Stimulated activated CD4-positive, alpha-beta T cell treated with anti-CD3 and anti-CD28 coated beads, TNF-alpha, amount 100 ng/mL, for 48 hours (primary cell): ENCODE measurements around the gene DPRX.
"Not testable (repeated sequence)": the region's sequence is repeated elsewhere in the genome, so short reads cannot be mapped to it uniquely, and the experiment has no call there.

ENCODE experiments used
- DNase-seq, 3 donors: peaks; one replicate each; pipeline ENCODE4 v3.0.0-alpha.2; 2020; ENCODE audit warnings: low read depth in 3 of 3

Gene DPRX

DNA sequence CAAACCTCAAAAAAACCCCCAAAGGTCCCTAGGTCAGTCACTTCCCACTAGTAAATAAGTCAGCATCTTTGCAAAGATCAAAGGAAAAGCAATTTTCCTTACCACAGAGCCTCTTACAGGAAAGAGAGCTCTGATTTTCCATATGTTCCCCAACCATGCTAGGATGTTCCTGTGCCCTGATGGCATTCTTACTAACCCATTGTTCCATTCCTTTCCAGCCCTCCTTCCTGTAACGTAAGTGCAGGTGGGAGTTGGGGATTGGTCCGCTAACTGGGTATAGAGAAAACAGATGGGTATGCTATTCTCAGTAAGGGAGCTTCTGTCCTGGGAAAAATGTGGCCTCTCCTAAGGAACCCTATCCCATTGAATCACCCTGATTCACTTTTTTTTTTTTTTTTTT lies 14.3 kb downstream of the DPRX start:
- DNase-seq, result no peak

DNA sequence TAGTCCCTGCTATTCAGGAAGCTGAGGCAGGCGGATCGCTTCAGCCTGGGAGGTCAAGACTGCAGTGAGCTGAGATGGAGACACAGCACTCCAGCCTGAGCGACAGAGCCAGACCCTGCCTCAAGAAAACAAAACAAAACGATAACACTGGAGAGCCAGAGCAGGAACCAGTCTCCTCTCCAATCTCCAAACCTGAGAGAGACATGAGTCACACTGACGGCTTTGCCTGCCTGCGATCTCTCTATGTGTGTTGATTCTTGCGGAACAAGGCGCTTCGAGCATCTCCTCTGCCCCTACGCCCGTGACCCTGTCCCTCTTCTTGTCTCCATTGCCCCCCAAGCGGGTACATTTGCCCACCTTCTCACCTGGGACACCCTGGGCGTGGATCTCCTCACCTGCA lies 15.6 kb downstream of the DPRX start:
- DNase-seq, result no peak

DNA sequence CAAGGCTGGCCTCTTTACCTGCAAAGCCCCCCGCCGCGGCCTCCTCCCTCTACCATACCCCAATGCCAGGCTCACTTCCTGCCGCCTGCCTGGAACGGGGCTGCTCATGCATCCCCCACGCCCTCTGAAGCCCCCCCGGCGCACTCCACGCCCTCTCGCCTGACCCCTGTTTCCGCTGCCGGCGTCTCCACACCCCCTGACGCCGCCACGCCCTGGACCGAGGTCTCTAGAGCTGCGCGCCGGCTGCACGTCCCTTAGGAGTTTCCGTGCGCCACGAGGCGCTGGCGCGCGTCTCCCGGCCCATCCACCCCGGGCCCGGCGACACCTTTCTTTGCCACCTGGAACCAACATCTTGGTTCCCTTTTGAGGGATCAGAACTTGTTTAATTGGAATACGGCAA lies 16.0 kb downstream of the DPRX start:
- DNase-seq, result no peak

DNA sequence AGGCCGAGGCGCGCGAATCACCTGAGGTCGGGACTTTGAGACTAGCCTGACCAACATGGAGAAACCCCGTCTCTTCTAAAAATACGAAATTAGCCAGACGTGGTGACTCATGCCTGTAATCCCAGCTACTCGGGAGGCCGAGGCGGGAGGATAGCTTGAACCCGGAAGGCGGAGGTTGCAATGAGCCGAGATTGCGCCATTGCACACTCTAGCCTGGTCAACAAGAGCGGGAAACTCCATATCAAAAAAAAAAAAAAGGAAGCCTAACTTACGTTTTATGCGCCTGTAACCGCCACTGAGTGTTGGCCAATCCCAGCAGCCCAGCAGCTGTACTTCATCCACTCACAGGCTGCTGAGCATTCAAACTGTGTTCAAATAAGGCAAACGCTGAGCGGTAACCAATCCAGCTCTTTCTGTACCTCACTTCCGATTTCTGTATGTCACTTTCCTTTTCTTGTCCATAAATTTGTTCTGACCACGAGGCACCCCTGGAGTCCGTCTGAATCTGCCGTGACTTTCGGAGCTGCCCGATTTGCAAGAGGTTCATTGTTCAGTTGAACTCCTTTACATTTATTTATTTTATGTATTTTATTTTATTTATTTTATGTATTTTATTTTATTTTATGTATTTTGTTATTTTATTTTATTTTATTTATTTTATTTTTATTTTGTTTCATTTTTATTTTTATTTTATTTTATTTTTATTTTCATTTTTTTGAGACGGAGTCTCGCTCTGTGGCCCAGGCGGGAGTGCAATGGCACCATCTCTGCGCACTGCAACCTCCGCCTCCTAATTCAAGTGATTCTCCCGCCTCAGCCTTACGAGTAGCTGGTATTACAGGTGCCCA lies 18.2 kb downstream of the DPRX start:
- no peak for DNase-seq

DNA sequence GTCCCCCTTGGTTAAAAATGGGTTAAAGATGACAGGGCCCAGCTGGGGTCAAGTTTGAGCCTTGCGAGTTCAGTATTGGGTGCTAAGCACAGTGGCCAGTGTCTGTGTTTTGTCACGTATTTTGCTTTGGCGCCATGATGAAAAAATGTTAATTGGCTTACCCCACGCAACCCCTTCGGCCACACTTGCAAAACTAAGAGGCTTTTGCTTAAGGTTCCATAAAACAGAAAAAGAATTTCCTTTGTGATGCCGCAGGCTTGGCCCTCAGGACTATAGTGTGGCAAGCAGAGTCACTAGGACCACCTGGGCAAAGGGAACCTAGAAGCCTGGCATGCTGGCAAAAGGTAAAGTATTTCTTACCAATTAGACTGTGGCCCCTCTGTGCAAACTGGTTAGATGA lies 20.7 kb downstream of the DPRX start:
- DNase-seq, result no peak

DNA sequence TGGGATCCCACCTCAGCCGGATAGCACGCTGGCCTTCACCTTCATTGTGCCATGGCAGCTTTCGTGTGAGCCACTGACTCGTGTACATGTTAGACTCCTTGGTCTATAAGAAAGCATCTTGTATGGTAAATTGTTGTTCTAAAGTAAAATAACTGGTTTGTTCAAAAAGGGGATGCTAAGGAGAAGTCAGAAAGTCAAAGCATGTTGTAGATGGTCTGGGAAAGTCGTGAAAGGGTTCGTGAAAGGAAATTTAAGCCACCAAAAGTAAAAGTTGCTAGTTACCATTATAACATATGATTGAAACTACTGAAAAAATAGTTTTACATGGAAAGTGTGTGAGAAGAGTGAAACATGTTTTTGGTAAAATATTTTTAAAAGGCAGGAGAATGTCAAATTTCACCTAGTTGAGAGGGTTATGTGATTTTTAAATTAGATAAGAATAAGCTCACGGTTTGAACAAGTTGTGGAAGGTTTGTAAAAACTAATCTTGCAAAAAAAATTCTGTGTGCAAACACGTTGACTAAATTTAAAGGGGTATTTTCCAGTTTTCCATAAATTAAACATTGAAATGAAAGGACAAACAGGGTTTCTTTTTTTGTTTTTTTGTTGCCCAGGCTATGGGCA lies 23.4 kb downstream of the DPRX start:
- no peak for DNase-seq

DNA sequence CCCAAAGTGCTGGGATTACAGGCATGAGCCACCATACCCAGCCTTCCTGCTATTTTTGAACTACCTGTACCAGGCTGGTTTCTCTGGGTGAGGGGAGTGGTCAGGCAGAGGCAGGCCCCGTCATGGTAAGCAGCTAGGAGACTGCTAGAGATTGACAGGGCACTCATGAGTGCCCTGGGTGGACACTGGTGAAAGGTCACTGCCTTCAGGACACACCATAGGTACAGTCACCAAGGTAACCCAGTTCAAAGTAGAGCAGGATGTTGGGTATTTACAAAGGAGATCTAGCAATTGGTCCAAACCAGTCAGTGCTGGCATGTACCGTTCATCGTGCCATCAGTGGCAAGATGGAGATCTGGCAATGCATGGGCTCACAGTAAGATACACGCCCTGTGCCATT lies 25.5 kb downstream of the DPRX start:
- DNase-seq, result no peak

DNA sequence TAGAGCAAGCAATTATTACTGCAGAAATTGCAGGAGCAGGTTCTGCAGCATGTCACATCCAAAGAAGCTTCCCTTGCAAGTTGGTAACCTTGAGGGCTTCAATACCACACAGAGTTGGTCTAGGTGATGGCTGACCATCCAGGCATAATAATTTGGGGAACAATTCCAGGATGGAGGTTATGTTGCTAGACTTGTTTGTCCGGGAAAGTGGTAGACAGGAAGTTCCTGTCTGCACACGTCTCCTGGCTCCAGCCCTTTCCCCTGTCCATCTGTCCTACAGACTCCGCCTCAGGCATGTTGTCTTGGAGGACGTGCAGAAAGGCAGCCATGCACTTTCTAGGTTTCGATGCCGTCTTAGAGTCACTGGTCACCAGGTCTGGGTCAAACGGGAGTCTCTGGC lies 26.0 kb downstream of the DPRX start:
- no peak for DNase-seq

DNA sequence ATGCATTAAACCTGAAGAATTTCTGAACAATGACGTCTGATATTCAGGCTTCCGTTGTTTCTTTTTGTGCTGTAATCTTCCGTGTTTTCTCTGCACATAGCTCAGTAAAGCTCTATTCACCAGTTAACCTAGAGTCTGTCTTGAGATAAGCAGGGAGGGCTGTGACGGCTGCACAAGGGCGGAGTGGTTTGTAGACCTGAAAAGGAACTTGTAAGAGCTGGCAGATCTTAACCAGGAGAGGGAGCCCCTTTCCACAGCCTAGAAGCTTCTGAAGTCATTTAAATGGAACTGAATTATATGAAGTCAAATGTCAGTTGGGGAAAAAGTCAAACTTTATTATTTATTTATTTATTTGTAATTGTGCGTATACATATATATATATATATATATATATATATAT lies 27.5 kb downstream of the DPRX start:
- no peak for DNase-seq

DNA sequence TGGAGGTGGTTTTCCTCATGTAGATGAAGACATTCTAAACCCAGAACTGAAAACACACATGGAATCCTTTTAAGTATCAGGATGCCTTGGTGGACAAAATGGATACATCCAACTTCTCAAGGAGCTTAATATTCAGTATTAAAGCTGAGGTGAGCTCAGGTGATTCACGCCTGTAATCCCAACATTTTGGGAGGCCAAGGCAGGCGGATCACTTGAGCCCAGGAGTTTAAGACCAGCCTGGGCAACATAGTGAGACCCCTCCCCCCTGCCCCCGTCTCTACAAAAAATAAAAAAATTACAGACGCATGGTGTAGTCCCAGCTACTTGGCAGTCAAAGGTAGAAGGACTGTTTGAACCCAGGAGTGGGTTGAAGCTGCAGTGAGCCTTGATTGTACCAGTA lies 28.8 kb downstream of the DPRX start:
- no peak for DNase-seq

DNA sequence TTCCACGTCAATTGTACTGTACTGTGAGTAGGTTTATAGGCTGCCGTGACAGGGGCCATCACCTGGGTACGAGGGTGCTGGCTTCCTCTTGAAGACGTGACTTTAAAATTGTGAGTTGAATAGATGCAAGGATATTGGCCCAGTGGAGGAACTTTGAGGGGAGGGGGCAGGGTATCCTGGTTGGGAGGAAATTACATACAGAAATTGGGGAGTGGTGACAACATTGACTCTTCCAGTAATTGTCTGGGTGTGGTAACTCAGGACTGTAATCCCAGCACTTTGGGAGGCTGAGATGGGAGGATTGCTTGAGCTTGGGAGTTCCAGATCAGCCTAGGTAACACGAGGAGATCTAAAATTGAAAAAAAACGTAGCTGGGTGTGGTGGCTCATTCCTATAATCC lies 30.4 kb downstream of the DPRX start:
- no peak for DNase-seq

DNA sequence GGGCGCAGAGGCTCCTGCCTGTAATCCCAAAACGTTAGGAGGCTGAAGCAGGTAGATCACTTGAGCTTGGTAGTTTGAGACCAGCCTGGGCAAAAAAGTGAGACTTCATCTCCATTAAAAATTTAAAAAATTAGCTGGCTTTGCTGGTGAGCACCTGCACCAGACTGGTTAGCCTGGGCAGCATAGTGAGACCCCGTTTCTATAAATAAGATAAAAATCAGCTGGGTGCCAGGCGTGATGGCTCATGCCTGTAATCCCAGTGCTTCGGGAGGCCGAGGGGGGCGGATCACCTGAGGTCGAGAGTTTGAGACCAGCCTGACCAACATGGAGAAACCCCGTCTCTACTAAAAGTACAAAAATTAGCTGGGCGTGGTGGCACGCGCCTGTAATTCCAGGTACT lies 32.4 kb downstream of the DPRX start:
- no peak for DNase-seq

DNA sequence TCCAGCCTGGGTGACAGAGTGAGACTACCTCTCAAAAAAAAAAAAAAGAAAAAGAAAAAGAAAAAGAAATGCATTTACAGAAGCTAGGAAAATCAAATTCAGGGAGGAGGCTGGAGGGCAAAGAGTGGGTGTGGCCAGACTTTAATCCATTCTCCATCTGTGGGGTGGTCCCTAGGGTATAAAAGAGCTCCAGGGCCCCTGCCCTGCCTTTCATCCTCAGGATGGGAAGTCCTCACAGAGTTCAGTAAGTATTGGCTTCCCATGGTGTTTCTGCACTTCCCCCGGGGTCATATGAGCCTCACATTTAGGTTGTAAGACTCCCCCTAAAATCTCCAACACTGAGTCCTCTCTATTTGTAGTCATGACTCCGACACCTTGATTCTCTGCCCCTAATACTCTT lies 33.0 kb downstream of the DPRX start:
- DNase-seq, result no peak

DNA sequence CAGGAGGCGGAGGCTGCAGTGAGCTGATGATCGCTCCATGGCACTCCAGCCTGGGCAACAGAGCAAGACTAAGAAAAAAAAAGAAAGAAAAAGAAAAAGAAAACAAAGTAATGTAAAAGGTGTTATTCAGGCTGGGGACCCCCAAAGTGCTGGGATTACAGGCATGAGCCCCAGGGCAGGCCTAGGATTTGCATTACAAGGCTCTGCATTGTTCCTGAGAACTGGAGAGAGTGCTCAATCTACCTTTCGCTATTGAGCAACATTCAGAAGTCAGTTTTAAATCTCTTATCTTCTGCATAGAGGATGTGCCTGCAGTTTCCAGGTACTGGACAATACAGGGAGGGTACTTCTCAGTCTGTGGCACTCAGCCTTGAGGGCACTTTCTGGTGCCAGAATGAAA lies 34.5 kb downstream of the DPRX start:
- DNase-seq, result not testable (repeated sequence)

DNA sequence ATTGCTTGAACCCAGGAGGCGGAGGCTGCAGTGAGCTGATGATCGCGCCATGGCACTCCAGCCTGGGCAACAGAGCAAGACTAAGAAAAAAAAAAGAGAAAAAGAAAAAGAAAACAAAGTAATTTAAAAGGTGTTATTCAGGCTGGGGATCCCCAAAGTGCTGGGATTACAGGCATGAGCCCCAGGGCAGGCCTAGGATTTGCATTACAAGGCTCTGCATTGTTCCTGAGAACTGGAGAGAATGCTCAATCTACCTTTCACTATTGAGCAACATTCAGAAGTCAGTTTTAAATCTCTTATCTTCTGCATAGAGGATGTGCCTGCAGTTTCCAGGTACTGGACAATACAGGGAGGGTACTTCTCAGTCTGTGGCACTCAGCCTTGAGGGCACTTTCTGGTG lies 37.0 kb downstream of the DPRX start:
- DNase-seq, result not testable (repeated sequence)

DNA sequence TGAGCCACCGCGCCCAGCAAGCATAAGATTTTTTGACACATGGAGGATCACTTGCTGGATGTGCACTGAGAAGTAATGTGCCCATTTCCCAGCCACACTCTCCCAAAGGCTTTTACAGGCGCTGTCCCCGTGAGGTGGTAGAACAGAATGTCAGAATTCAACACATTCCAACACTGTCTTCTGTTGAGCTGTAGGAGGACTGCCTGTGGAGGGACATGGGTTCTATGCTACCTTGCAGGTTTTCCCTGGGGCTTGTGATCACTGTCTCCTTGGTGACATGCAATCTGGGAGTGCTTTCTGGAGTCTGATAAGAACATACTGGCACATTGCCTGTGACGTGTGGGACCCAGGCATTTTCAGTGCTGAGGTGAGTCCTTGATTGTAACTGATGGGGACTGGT lies 38.5 kb downstream of the DPRX start:
- DNase-seq, result no peak

DNA sequence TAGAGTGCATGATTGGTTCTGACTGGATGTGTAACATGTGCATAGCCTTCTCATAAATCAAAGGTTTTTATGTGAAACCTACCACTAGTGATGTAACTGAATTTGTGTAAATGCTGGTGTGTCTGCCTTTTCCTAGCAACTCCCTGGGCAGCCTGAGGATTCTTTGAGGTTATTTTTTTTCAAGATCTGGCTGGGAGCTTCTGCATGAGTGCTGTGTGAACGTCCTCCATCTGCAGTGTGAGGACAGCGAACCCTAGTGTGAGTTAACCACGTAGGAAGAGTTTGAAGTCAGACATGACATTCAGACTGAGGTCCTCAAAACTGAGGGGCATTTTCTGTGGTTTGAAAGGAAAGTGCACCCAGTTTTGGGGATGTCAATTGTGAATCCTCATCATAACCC lies 39.9 kb downstream of the DPRX start:
- no peak for DNase-seq
